ENCODE data around the gene DLX1. TPM values are rescaled to one million over a fixed set of nuclear protein-coding genes. Genes with fewer than 3 reads are reported as not detected.
A peak's percentile ranks its signal among the peaks of the same experiment; 100 is the strongest.

The DLX1 gene
- total and polyA plus RNA-seq, 9 of the 15 experiments (the other 6 are each of a cell fraction or from before 2014, with no cell fraction given): 1.9 to 26.2 (median 9.6) TPM

GRCh38 chr2:172084645-172085459 lies 455 bp upstream of the DLX1 start (continued):
- TF ChIP-seq, protein P1, sequence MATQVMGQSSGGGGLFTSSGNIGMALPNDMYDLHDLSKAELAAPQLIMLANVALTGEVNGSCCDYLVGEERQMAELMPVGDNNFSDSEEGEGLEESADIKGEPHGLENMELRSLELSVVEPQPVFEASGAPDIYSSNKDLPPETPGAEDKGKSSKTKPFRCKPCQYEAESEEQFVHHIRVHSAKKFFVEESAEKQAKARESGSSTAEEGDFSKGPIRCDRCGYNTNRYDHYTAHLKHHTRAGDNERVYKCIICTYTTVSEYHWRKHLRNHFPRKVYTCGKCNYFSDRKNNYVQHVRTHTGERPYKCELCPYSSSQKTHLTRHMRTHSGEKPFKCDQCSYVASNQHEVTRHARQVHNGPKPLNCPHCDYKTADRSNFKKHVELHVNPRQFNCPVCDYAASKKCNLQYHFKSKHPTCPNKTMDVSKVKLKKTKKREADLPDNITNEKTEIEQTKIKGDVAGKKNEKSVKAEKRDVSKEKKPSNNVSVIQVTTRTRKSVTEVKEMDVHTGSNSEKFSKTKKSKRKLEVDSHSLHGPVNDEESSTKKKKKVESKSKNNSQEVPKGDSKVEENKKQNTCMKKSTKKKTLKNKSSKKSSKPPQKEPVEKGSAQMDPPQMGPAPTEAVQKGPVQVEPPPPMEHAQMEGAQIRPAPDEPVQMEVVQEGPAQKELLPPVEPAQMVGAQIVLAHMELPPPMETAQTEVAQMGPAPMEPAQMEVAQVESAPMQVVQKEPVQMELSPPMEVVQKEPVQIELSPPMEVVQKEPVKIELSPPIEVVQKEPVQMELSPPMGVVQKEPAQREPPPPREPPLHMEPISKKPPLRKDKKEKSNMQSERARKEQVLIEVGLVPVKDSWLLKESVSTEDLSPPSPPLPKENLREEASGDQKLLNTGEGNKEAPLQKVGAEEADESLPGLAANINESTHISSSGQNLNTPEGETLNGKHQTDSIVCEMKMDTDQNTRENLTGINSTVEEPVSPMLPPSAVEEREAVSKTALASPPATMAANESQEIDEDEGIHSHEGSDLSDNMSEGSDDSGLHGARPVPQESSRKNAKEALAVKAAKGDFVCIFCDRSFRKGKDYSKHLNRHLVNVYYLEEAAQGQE (IDR thresholded peaks at IDR 0.05; ENCODE audit: borderline replicate concordance): peak; percentile 20; the same call in 1 of the 2 replicates
- TF ChIP-seq, protein P1 (CRISPR knock-in tag; IDR thresholded peaks at IDR 0.05; ENCODE audit: low read depth): peak; percentile 15; the same call in 1 of the 2 replicates
- TF ChIP-seq ZNF431 (CRISPR knock-in tag; IDR thresholded peaks at IDR 0.05) (peak; percentile 40; the same call in 1 of the 2 replicates), ERF (CRISPR knock-in tag; IDR thresholded peaks at IDR 0.05) (0 out of 2 replicates have a peak, but pooled peaks have one; percentile 49), THAP7 (CRISPR knock-in tag; IDR thresholded peaks at IDR 0.05) (peak; percentile 77; the same call in 1 of the 2 replicates), POLR2G (IDR thresholded peaks at IDR 0.05; ENCODE audit: low read depth, low read length) (peak; percentile 94), LCOR (CRISPR knock-in tag; IDR thresholded peaks at IDR 0.05) (peak; percentile 1; the same call in 1 of the 2 replicates), ZBTB7A (IDR thresholded peaks at IDR 0.05; ENCODE audit: borderline replicate concordance, control insufficient read depth, low read depth, low read length) (peak; percentile 40; the same call in 1 of the 2 replicates), XRCC4 (IDR thresholded peaks at IDR 0.05; ENCODE audit: extremely low read depth, insufficient read depth, insufficient read length) (no peak), KAT7 (CRISPR knock-in tag; IDR thresholded peaks at IDR 0.05; ENCODE audit: borderline replicate concordance) (peak; percentile 99), SMARCA4 (IDR thresholded peaks at IDR 0.05) (no peak; the same call in 1 of the 2 replicates), JUN (IDR thresholded peaks at IDR 0.05; ENCODE audit: borderline replicate concordance, low read depth, low read length) (no peak; the same call in 1 of the 2 replicates), JUN (CRISPR knock-in tag; IDR thresholded peaks at IDR 0.05; ENCODE audit: borderline replicate concordance) (0 out of 2 replicates have a peak, but pooled peaks have one; percentile 73), MTA1 (IDR thresholded peaks at IDR 0.05; ENCODE audit: borderline replicate concordance) (peak; percentile 65; the same call in 1 of the 2 replicates), CHD1 (IDR thresholded peaks at IDR 0.05; ENCODE audit: low read length) (peak; percentile 60)

Measured in K562 (cell line).